HEK293T (cell line): ENCODE data around the gene GDPD5.

Experiments
- CTCF ChIA-PET: fragments of 350-600 bp; formaldehyde crosslinking; extraction: SDS; loops from one replicate; lab custom pipeline; 2021; ENCODE audit warnings: antibody characterized with exemption, inconsistent platforms; lab: Yijun Ruan, JAX
- POLR2A ChIA-PET: fragments of 350-600 bp; formaldehyde crosslinking; extraction: SDS; loops from one replicate; lab custom pipeline; 2020; ENCODE audit warnings: antibody characterized with exemption, inconsistent platforms; lab: Yijun Ruan, JAX
- DNase-seq: peaks from one replicate; pipeline ENCODE4 v3.0.0; 2012; ENCODE audit warnings: mixed read lengths; ENCODE audit errors: extremely low spot score
- ARNT ChIP-seq: fragments of 450-650 bp; IDR thresholded peaks from 2 replicates; pipeline ENCODE4 v1.6.1; 2017; ENCODE audit warnings: mild to moderate bottlenecking
- BHLHE40 ChIP-seq: fragments of 450-650 bp; IDR thresholded peaks from 2 replicates; pipeline ENCODE4 v1.6.1; 2016; ENCODE audit warnings: mild to moderate bottlenecking, moderate library complexity, borderline replicate concordance
- CTBP1 ChIP-seq: fragments of 450-650 bp; IDR thresholded peaks from 2 replicates; pipeline ENCODE4 v1.6.1; 2016; ENCODE audit warnings: borderline replicate concordance
- ELF4 ChIP-seq: fragments of 450-650 bp; IDR thresholded peaks from 2 replicates; pipeline ENCODE4 v1.6.1; 2017; ENCODE audit warnings: antibody characterized with exemption
- FOXA1 ChIP-seq: fragments of 450-650 bp; IDR thresholded peaks from 2 replicates; pipeline ENCODE4 v1.6.1; 2016; ENCODE audit warnings: mild to moderate bottlenecking
- FOXK2 ChIP-seq: fragments of 450-650 bp; IDR thresholded peaks from 2 replicates; pipeline ENCODE4 v1.6.1; 2016; ENCODE audit warnings: mild to moderate bottlenecking
- FOXM1 ChIP-seq: fragments of 450-650 bp; IDR thresholded peaks from 2 replicates; pipeline ENCODE4 v1.6.1; 2017; ENCODE audit warnings: mild to moderate bottlenecking, borderline replicate concordance
- HDGF ChIP-seq: fragments of 450-650 bp; IDR thresholded peaks from 2 replicates; pipeline ENCODE4 v1.6.1; 2017; ENCODE audit warnings: antibody characterized with exemption, borderline replicate concordance
- L3MBTL2 ChIP-seq: fragments of 450-650 bp; conservative IDR thresholded peaks from 2 replicates; pipeline ENCODE4 v1.6.1; 2016; ENCODE audit warnings: mild to moderate bottlenecking
- LEF1 ChIP-seq: fragments of 450-650 bp; IDR thresholded peaks from 2 replicates; pipeline ENCODE4 v1.6.1; 2017; ENCODE audit warnings: mild to moderate bottlenecking, borderline replicate concordance
- NFRKB ChIP-seq: fragments of 450-650 bp; IDR thresholded peaks from 2 replicates; pipeline ENCODE4 v1.6.1; 2016; ENCODE audit warnings: mild to moderate bottlenecking, moderate library complexity
- SP1 ChIP-seq: fragments of 450-650 bp; IDR thresholded peaks from 2 replicates; pipeline ENCODE4 v1.6.1; 2017
- SUZ12 ChIP-seq: fragments of 450-650 bp; IDR thresholded peaks from 2 replicates; pipeline ENCODE4 v1.6.1; 2016; ENCODE audit warnings: mild to moderate bottlenecking
- TARDBP ChIP-seq: fragments of 450-650 bp; IDR thresholded peaks from 2 replicates; pipeline ENCODE4 v1.6.1; 2016
- ZNF384 ChIP-seq: fragments of 450-650 bp; IDR thresholded peaks from 2 replicates; pipeline ENCODE4 v1.6.1; 2016
- TF ChIP-seq, protein P1 (sequence below): fragments of 450-650 bp; IDR thresholded peaks from 2 replicates; pipeline ENCODE4 v1.6.1; 2016

Gene GDPD5

DNA sequence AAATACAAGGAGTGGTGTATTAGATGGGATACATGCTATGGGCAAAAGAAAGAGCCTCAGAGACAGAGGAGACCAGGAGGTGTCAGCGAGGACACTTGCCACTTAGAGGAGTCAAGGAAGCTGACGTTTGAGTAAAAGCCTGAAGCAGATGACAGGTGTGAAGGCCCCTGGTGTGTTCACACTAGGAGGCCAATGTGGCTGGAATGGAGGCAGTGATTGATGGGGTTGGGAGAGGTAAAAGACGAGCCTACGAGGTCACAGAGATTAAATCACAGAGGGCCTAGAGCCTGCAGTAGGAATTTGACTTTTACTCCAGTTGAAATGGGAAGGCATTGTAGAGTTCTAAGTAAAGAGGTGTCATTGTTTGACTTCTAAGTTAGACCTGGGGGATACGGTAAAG, 12.0 kb upstream of the GDPD5 start:
- no peak for DNase-seq
- ChIA-PET POLR2A (no interaction called here), CTCF (no interaction called here)
- TF ChIP-seq TARDBP: no peak
- TF ChIP-seq, protein P1, sequence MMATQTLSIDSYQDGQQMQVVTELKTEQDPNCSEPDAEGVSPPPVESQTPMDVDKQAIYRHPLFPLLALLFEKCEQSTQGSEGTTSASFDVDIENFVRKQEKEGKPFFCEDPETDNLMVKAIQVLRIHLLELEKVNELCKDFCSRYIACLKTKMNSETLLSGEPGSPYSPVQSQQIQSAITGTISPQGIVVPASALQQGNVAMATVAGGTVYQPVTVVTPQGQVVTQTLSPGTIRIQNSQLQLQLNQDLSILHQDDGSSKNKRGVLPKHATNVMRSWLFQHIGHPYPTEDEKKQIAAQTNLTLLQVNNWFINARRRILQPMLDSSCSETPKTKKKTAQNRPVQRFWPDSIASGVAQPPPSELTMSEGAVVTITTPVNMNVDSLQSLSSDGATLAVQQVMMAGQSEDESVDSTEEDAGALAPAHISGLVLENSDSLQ: peak; percentile 65

DNA sequence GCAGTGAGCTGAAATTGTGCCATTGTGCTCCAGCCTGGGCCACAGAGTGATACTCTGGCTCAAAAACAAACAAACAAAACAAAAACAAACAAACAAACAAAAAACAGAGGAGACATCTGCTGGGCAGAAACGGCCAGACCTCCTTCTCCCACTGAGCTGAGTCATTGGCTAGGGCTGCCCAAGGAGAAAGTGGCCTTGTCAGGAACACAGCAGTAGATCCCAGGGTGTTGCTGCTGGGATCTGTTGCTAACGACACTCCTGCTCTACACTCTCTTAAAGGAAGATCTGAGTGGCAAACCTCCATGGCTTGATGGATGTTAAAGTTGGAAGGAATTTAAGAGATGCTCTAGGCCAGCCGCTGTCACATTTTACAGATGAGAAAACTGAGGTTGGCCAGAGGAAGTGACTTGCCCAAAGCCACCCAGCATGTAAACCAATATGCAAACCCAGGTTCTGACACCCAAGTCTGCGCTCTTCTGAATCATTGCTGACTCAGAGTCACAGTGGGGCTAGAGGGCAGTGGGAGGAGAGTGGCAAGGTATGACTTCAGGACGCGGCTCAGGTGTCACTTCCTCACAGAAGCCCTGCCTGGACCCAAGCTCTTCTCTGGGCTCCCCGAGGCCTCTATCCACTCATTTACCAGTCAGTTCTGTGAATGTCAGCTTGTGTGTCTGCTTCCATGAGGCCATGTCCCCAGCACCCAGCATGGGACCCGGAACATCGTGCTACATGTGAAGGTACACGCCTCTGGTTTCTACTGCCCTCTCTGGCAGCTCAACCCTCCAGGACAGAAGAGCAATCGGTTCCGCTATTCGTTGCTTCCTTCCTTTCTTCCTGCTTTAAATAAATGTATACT, 11.3 kb upstream of the GDPD5 start:
- no peak for DNase-seq
- POLR2A ChIA-PET: interaction anchor here (1.1 kb wide), 1 partner anchor 26 kb away, joined by 4 read pairs; no protein-coding TSS in a partner anchor
- TF ChIP-seq ARNT (no peak), L3MBTL2 (no peak), SUZ12 (no peak), CTBP1 (no peak), LEF1 (no peak), ZNF384 (no peak), NFRKB (no peak), BHLHE40 (no peak), FOXM1 (no peak), ELF4 (no peak), FOXA1 (no peak)
- CTCF ChIA-PET: no interaction called here

DNA sequence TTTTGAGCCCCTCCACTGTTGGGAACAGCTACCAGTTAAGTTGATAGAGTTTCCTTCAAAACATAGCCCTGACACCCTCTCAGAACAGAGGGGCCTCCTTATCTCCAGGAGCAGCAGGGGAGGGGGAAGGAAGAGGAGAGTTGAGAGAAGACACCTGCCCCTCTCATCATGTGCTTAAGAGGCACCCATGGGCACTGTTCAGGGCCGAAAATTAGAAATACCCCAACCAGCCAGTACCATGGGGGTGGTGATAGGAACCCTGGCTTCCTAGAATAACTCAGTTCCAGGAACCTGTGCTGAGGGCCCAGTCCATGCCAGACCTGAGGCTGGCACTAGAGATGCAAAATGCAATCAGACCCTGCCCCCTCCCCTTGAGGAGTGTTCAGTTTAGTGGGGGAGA, 9.3 kb upstream of the GDPD5 start:
- no peak for TF ChIP-seq ELF4
- no peak for TF ChIP-seq L3MBTL2
- no peak for TF ChIP-seq FOXK2
- TF ChIP-seq FOXA1: no peak
- no peak for TF ChIP-seq CTBP1
- no peak for TF ChIP-seq TARDBP
- no peak for TF ChIP-seq FOXM1
- no peak for TF ChIP-seq ZNF384
- DNase-seq: no peak
- ChIA-PET POLR2A (no interaction called here), CTCF (interaction anchor here (0.7 to 1.3 kb wide), 2 partner anchors 84 to 255 kb away, joined by 3 read pairs; no protein-coding TSS in a partner anchor)

DNA sequence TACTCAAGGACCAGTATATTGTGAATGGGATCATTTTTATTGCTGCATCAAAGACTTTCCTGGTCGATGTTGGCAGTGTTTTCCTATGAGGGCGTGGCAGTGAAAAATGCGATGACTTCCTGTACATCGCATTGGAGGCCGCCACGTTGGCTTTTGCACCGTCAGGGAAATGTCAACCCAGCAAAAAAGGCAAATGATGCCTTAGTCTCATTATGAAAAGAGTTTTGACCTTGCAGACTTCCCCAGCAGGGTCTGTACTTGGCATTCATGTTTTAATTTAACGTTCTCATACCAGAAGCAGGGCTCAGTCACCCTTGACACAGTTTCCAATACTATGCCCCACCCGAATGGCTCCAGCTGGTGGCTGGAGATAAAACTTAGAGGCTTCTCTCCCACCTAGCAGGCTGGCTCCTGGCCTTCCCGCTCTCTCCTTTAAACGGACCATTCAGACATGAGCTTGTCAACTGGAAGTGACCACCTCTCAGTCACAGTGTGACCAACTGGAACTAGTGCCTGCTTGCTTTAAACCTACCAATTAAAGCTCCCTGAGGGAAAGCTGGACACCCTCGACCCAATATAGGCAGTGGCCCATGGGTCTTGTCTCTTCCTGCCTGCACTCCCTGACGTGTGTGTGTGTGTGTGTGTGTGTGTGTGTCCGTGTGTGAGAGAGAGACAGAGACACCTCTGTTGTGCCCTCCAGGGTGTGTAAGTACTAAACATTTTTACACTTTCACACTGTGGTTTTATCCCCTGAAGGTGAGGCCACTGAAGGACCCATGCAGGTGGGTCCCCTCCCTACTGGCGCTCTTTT, 8.7 kb upstream of the GDPD5 start:
- TF ChIP-seq FOXA1: no peak
- no peak for TF ChIP-seq NFRKB
- TF ChIP-seq LEF1: no peak
- TF ChIP-seq SUZ12: no peak
- no peak for TF ChIP-seq L3MBTL2
- CTCF ChIA-PET: interaction anchor here (0.6 to 1.3 kb wide), 3 partner anchors 83 to 255 kb away, joined by 3 read pairs; no protein-coding TSS in a partner anchor
- POLR2A ChIA-PET: interaction anchor here (0.6 to 0.7 kb wide), 2 partner anchors 20 to 24 kb away, joined by 3 read pairs; no protein-coding TSS in a partner anchor
- DNase-seq: no peak

DNA sequence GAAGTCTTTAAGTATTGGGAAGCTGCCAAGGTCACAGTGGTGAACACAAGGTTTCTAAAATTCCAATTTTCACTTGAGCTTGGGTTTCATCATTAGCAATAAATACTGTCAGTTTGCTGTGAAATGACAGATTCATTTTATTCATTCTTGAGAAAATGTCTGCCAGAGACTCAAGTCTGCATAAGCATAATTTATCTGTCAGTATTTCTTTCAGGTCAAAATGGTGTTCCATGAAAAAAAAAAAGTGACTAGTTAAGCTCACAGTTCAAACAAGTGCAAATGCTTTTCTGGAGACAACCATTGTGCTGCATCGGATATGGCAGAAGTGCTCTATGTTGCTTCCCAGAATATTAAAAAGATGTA, 8.1 kb upstream of the GDPD5 start:
- POLR2A ChIA-PET: interaction anchor here (0.6 to 0.7 kb wide), 2 partner anchors 20 to 24 kb away, joined by 3 read pairs; no protein-coding TSS in a partner anchor
- TF ChIP-seq SUZ12 (no peak), ZNF384 (no peak), L3MBTL2 (no peak), BHLHE40 (no peak), CTBP1 (no peak)
- CTCF ChIA-PET: interaction anchor here (0.6 to 1.3 kb wide), 2 partner anchors 83 to 145 kb away, joined by 3 read pairs; no protein-coding TSS in a partner anchor

DNA sequence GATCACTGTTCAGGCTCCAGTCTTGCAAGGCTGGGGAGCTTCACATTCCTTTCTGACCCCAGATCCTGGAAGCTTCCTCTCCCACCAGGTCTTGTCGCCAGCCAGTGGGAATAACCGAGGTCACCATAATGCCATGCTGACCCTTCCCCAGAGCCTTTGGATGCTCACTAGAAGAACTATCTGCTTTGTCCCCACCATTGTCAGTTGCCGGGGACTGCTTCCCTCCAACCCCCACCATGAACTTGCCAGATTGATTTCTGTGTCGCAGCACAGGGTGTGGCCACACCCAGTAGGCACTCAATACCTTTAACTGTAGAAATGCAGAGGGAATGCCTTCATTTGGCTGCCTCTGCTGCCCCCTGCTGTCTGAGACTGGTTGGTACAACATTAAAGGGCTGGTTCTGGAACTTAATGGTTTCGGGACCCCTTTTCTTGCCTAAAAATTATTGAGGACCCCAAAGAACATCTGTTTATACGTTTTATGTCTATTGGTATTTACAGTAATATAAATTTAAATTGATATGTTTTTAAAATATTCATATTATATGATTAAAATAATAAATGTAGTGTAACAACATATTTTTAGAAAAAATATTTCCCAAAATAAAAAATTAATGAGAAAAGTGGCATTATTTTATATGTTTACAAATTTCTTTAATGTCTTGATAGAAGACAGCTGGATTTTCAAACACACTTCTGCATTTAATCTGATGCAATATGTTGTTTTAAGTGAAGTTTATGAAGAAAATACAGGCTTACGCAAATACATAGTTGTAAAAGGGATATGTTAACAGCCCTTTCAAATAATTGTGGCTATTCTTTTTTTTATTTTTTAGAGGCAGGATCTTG, 6.7 kb upstream of the GDPD5 start:
- TF ChIP-seq SP1 (no peak), L3MBTL2 (no peak), SUZ12 (no peak), NFRKB (no peak)
- CTCF ChIA-PET: interaction anchor here (0.7 to 2.7 kb wide), 5 partner anchors 82 to 144 kb away, joined by 3 to 25 read pairs (median 3); no protein-coding TSS in a partner anchor
- peak; percentile 80 for DNase-seq
- POLR2A ChIA-PET: no interaction called here

More for the DNA sequence above, 8.1 kb upstream of the GDPD5 start:
- DNase-seq: no peak

DNA sequence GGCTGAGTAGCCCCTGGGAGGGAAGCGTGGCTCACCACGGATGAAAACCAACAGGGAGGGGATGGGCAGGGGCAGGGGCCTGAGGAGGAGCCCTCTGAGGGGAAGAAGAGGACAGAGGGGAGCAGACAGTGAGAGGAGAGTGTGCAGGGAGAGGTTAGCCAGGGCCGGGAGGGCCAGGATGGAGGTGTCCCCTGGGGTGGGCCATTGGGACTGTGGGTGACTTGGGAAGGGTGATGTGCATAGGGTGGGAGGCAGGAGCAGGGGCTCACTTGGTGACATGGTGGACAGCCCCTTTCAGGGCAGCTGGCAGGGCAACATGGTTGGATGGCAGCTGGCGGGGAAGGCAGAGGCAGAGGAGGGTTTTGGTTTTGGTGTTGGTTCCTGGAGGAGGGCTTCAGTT, 5.6 kb upstream of the GDPD5 start:
- no peak for DNase-seq
- CTCF ChIA-PET: interaction anchor here (0.5 to 2.7 kb wide), 7 partner anchors 80 to 771 kb away, joined by 3 to 25 read pairs (median 3); no protein-coding TSS in a partner anchor
- TF ChIP-seq BHLHE40 (no peak), ELF4 (no peak), SUZ12 (no peak), HDGF (no peak), CTBP1 (no peak), ZNF384 (no peak), FOXA1 (no peak), LEF1 (no peak)
- POLR2A ChIA-PET: no interaction called here
